Chondrocyte (in vitro differentiated cells): ENCODE measurements around the gene SLCO3A1. TPM values are rescaled to one million over a fixed set of nuclear protein-coding genes. Genes with fewer than 3 reads are reported as not detected.

Source experiments
- DNase-seq: peaks from one replicate; pipeline ENCODE4 v3.0.0; 2021; ENCODE audit warnings: mixed read lengths, low spot score
- H3K27ac Mint-ChIP-seq: one replicate; pipeline ENCODE4 v1.8.0; 2021; ENCODE audit warnings: mild to moderate bottlenecking, moderate library complexity, mixed read lengths; ENCODE audit not compliant: unreplicated experiment
- H3K27me3 Mint-ChIP-seq: 2 replicates; pipeline ENCODE4 v1.8.0; 2021; ENCODE audit warnings: low read depth, mixed read lengths
- H3K36me3 Mint-ChIP-seq: 2 replicates; pipeline ENCODE4 v1.8.0; 2021; ENCODE audit warnings: low read depth, mixed read lengths
- H3K4me1 Mint-ChIP-seq: 2 replicates; pipeline ENCODE4 v1.8.0; 2021; ENCODE audit warnings: low read depth, mild to moderate bottlenecking, mixed read lengths
- H3K4me3 Mint-ChIP-seq: one replicate; pipeline ENCODE4 v1.8.0; 2021; ENCODE audit warnings: mild to moderate bottlenecking, moderate library complexity, mixed read lengths; ENCODE audit not compliant: unreplicated experiment
- H3K9me3 Mint-ChIP-seq: 2 replicates; pipeline ENCODE4 v1.8.0; 2021; ENCODE audit warnings: low read depth, mixed read lengths
- total RNA-seq: library from RNA; stranded (reverse); gene quantifications from 3 replicates; pipeline ENCODE4 v1.2.1, GENCODE V29; 2021
- TF ChIP-seq, protein P1 (sequence below): fragments of 200-600 bp; sonication (generic); IDR thresholded peaks from 2 replicates; pipeline ENCODE4 v1.5.0; 2021; ENCODE audit warnings: antibody characterized with exemption, mild to moderate bottlenecking, moderate library complexity

The SLCO3A1 gene
- total RNA-seq, 1 donor from 2014 or later = 3.7 TPM

DNA sequence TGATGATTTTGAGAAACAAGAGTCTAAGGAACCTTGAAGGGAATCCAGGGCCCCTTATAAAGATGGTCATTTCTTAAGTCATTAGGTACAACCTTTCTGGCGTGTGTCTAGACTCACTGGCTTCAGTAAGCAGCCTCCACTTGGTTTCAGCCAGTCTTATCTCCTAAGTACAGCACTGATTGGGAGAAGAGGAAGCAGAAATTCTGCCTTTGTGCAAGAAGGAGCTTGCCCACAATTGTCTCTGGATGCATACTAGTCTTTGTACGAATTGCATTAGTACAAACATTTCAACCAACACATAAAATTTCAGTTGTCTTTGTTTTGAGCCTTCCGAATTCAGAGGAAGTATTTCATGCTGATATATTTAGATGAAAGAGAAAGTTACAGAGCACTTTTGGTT lies 139.4 kb downstream of the SLCO3A1 start:
- Mint-ChIP-seq H3K4me3 (no peak overlapping the region), H3K27me3 (peaks cover 3% of the 10 kb centered on the region), H3K36me3 (no peaks in the 10 kb centered on the region), H3K4me1 (no peaks in the 10 kb centered on the region), H3K27ac (no peak overlapping the region), H3K9me3 (peaks cover 8% of the 10 kb centered on the region)
- TF ChIP-seq, protein P1, sequence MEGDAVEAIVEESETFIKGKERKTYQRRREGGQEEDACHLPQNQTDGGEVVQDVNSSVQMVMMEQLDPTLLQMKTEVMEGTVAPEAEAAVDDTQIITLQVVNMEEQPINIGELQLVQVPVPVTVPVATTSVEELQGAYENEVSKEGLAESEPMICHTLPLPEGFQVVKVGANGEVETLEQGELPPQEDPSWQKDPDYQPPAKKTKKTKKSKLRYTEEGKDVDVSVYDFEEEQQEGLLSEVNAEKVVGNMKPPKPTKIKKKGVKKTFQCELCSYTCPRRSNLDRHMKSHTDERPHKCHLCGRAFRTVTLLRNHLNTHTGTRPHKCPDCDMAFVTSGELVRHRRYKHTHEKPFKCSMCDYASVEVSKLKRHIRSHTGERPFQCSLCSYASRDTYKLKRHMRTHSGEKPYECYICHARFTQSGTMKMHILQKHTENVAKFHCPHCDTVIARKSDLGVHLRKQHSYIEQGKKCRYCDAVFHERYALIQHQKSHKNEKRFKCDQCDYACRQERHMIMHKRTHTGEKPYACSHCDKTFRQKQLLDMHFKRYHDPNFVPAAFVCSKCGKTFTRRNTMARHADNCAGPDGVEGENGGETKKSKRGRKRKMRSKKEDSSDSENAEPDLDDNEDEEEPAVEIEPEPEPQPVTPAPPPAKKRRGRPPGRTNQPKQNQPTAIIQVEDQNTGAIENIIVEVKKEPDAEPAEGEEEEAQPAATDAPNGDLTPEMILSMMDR = no peak
- DNase-seq = no peak

DNA sequence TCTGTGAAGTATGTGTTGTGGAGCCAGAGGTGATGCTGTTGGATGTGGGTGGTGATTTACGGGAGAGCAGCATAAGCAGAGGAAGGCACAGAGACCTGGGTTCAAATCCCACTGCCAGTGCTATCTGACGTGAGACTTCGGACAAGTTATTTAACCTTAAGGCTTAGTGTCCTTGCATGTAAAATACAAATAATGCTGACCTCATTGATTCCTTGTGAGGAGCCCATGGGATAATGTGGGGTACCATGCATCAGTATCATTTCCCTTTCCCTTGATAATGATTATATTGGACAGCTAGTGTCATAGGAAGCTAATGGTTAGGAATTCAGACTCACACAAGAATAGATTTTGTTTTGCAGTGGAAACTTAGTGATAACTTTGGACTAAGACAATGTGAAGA lies 141.6 kb downstream of the SLCO3A1 start:
- Mint-ChIP-seq H3K4me1 (no peaks in the 10 kb centered on the region), H3K27me3 (peaks cover 3% of the 10 kb centered on the region), H3K9me3 (peaks cover 8% of the 10 kb centered on the region), H3K36me3 (no peaks in the 10 kb centered on the region), H3K4me3 (no peak overlapping the region), H3K27ac (no peak overlapping the region)
- no peak for DNase-seq
- TF ChIP-seq, protein P1 = no peak

DNA sequence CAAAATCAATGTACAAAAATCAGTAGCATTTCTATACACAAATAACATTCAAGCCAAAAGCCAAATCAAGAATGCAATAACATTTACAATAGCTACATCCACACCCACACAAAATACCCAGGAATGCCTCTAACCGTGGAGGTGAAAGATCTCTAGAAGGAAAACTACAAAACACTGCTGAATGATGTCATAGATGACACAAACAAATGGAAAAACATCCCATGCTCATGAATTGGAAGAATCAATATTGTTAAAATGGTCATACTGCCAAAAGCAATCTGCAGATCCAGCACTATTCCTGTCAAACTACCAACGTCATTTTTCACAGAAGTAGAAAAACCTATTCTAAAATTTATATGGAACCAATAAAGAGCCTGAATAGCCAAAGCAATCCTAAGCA lies 143.7 kb downstream of the SLCO3A1 start:
- Mint-ChIP-seq H3K27me3 (peaks cover 3% of the 10 kb centered on the region), H3K4me3 (no peak overlapping the region), H3K36me3 (no peaks in the 10 kb centered on the region), H3K9me3 (peaks cover 8% of the 10 kb centered on the region), H3K4me1 (no peaks in the 10 kb centered on the region), H3K27ac (no peak overlapping the region)
- TF ChIP-seq, protein P1 = no peak
- DNase-seq = no peak

DNA sequence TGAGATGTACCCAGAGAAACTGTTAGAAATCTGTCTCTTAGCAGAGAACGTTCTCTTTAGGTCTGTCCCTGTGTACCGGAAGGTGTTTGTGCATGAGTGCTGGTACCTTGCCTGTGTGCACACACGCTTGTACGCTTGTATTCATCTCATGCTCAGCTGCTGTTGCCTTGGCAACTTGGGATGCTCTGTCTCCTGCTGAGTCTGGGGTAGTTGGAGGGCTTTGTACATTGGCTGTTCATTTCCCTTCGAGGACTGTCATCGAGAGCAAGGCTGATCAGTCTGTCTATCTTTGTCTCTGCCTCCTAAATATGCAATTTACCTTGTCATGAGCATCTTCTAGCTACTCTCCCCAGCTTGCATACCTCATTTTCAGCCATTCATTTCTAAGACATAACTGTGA lies 147.2 kb downstream of the SLCO3A1 start:
- Mint-ChIP-seq H3K4me3 (no peak overlapping the region), H3K36me3 (no peaks in the 10 kb centered on the region), H3K9me3 (peaks cover 8% of the 10 kb centered on the region), H3K4me1 (no peaks in the 10 kb centered on the region), H3K27ac (no peak overlapping the region), H3K27me3 (peaks cover 4% of the 10 kb centered on the region)
- DNase-seq = no peak
- TF ChIP-seq, protein P1 = no peak

DNA sequence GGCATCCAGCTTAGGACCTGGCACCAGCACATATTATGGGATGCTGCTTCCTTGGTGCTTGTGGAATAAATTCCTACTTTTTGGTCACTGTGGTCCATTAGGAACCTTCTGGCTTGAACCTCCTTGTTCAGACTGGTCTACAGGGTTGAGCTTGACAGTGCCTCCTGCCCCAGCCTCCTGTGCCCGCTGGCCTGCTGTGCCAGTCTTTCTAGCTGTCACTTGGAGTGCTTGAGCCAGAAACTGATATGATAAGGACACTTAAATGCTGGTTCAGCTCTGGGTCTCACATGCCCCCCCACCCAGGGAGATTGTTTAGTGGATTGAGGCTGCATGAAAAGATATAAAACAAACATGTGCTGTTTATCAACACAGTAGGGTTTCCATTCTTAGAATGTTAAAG lies 147.8 kb downstream of the SLCO3A1 start:
- peaks cover 8% of the 10 kb centered on the region for H3K9me3 Mint-ChIP-seq
- TF ChIP-seq, protein P1 = no peak
- DNase-seq = no peak
- H3K36me3 Mint-ChIP-seq = no peaks in the 10 kb centered on the region
- no peak overlapping the region for H3K4me3 Mint-ChIP-seq
- no peaks in the 10 kb centered on the region for H3K4me1 Mint-ChIP-seq
- H3K27ac Mint-ChIP-seq = no peak overlapping the region
- peaks cover 4% of the 10 kb centered on the region for H3K27me3 Mint-ChIP-seq
